Midbrain (tissue), 1 donor: ENCODE results near the gene SFXN1.

Experiments used
- DNase-seq: peaks from one replicate; lab custom pipeline; 2025; lab: John Stamatoyannopoulos, UW

Gene SFXN1

GRCh38 chr5:175541264-175541663, 62.9 kb downstream of the SFXN1 start:
- DNase-seq, result no peak

GRCh38 chr5:175542232-175542965, 64.0 kb downstream of the SFXN1 start:
- no peak for DNase-seq

GRCh38 chr5:175542966-175543235, 64.5 kb downstream of the SFXN1 start:
- DNase-seq, result no peak

- DNase-seq, result no peak
Measured at GRCh38 chr5:175544108-175544511, 65.8 kb downstream of the SFXN1 start.

GRCh38 chr5:175544586-175544985, 66.2 kb downstream of the SFXN1 start:
- no peak for DNase-seq

- DNase-seq, result no peak
Measured at GRCh38 chr5:175547842-175548241, 69.5 kb downstream of the SFXN1 start.

GRCh38 chr5:175548626-175549311, 70.4 kb downstream of the SFXN1 start:
- DNase-seq, result no peak

- no peak for DNase-seq
Measured at GRCh38 chr5:175550055-175550805, 71.9 kb downstream of the SFXN1 start.

GRCh38 chr5:175551266-175551665, 72.9 kb downstream of the SFXN1 start:
- no peak for DNase-seq

- no peak for DNase-seq
Measured at GRCh38 chr5:175554296-175554695, 75.9 kb downstream of the SFXN1 start.

GRCh38 chr5:175555168-175555785, 76.9 kb downstream of the SFXN1 start:
- DNase-seq, result no peak

GRCh38 chr5:175556794-175557193, 78.4 kb downstream of the SFXN1 start:
- DNase-seq, result no peak

GRCh38 chr5:175557778-175558177, 79.4 kb downstream of the SFXN1 start:
- no peak for DNase-seq

- no peak for DNase-seq
Measured at GRCh38 chr5:175558801-175559480, 80.6 kb downstream of the SFXN1 start.

- no peak for DNase-seq
Measured at GRCh38 chr5:175560011-175560410, 81.7 kb downstream of the SFXN1 start.

- DNase-seq, result no peak
Measured at GRCh38 chr5:175561085-175561484, 82.7 kb downstream of the SFXN1 start.

- no peak for DNase-seq
Measured at GRCh38 chr5:175564716-175565115, 86.4 kb downstream of the SFXN1 start.

- DNase-seq, result no peak
Measured at GRCh38 chr5:175566697-175567096, 88.3 kb downstream of the SFXN1 start.

- DNase-seq, result no peak
Measured at GRCh38 chr5:175567954-175568353, 89.6 kb downstream of the SFXN1 start.

GRCh38 chr5:175569701-175570100, 91.3 kb downstream of the SFXN1 start:
- DNase-seq, result no peak

- DNase-seq, result no peak
Measured at GRCh38 chr5:175572886-175573285, 94.5 kb downstream of the SFXN1 start.
